H1 (cell line): Measurements from ENCODE around the gene DIDO1. TPM values are rescaled to one million over a fixed set of nuclear protein-coding genes. Genes with fewer than 3 reads are reported as not detected.

ENCODE experiments used
- EGR1 ChIP-seq: IDR thresholded peaks from 2 replicates; pipeline ENCODE4 v1.6.1; 2011; ENCODE audit warnings: low read depth, low read length, borderline replicate concordance
- TAF1 ChIP-seq: IDR thresholded peaks from 2 replicates; pipeline ENCODE4 v1.6.1; 2011; ENCODE audit warnings: mild to moderate bottlenecking, low read depth, low read length
- polyA plus RNA-seq, 7 experiments: library from polyadenylated mRNA; depleted of rRNA in 3 of 7; stranded (reverse) in 5 of 7; unstranded in 2 of 7; fragments of >200 nt in 5 of 7; fragments of 200-250 nt in 2 of 7; gene quantifications; 1 replicate in 5 of 7; 2 replicates in 1 of 7; 4 replicates in 1 of 7; pipeline versions ENCODE4 v1.2.1 to v1.2.3, GENCODE V29; 2011 to 2013; ENCODE audit warnings: missing spikeins in 2 of 7, mixed read lengths in 2 of 7
- total RNA-seq: library from RNA; stranded (reverse); fragmentation: NEBNext Ultra II Directional; extraction: Animal tissue kit (Norgen Biotek cat#: 25700); gene quantifications from 2 replicates; pipeline ENCODE4 v1.2.1, GENCODE V29; 2021

The DIDO1 gene
- total and polyA plus RNA-seq, 2 of the 8 experiments (the other 6 are each of a cell fraction or from before 2014, with no cell fraction given): 53.6 to 82.8 TPM

DNA sequence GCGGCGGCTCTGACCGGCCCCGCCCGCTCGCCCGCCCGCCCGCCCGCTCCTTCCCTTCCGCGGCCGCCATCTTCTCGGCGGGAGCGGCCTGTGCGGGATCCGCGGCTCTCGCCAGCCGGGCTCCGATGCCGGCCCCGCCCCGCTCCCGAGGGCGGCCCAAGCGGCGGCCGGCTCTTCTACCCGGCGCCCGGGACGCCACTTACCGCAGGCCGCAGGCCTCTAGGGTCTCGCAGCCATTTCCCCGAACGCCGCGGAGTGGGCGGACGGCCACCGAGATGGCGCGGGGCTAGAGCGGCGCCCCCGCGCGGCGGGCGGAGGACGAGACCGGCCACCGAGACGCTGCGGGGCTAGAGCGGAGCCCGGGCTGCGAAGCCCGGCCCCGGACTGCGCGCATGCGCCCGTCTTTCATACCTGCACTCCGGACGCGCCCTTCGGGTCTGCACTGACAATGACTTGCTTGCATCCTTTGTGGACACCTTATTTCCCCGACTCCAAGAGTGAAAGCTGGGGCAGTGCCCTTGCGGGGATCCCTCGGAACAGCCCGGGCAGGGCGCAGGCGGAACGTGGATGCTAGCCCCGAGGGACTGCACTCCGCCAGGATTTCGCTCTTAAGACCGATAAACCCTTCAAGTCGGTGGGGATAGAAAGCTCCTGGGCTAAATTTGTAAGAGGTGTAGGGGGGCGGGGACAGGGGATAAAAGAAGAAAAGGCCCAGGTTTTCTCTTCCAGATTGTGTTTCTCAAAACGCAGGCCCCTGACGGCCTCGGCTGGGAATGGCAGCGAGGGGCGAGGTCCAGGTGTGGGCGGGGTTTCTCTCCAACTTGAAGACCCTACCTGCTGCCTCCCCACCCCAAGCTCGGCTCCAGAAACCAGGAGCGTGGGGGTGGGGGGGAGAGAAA lies at the start of gene DIDO1 (continued):
- TF ChIP-seq EGR1 (peak; percentile 84), TAF1 (peak; percentile 88)
- TF ChIP-seq, all 59 proteins: peak for 19
